Osteoblast (primary cell): ENCODE results near the gene NXPH4. TPM values are rescaled to one million over a fixed set of nuclear protein-coding genes. Genes with fewer than 3 reads are reported as not detected.

Experiments
- DNase-seq: peaks from one replicate; pipeline ENCODE4 v3.0.0; 2011; ENCODE audit warnings: low spot score, mixed read lengths; ENCODE audit not compliant: insufficient read length; ENCODE audit errors: missing footprints
- H2AFZ ChIP-seq: 2 replicates; pipeline ENCODE4 v1.6.0; 2011; ENCODE audit warnings: mild to moderate bottlenecking, low read length
- H3K27ac ChIP-seq: 2 replicates; pipeline ENCODE4 v1.5.1; 2011; ENCODE audit warnings: mild to moderate bottlenecking, low read depth, low read length, moderate library complexity
- H3K27me3 ChIP-seq: 2 replicates; pipeline ENCODE4 v1.6.0; 2012; ENCODE audit warnings: mild to moderate bottlenecking, control low read depth, inconsistent platforms, low read length, moderate library complexity; ENCODE audit not compliant: insufficient read depth
- H3K36me3 ChIP-seq: 2 replicates; pipeline ENCODE4 v1.5.1; 2011; ENCODE audit warnings: mild to moderate bottlenecking, low read length, control low read depth, moderate library complexity; ENCODE audit not compliant: insufficient read depth
- H3K4me1 ChIP-seq: 2 replicates; pipeline ENCODE4 v1.5.1; 2011; ENCODE audit warnings: mild to moderate bottlenecking, low read length, control low read depth, moderate library complexity; ENCODE audit not compliant: insufficient read depth
- H3K4me2 ChIP-seq: 2 replicates; pipeline ENCODE4 v1.6.0; 2011; ENCODE audit warnings: mild to moderate bottlenecking, low read length; ENCODE audit not compliant: insufficient read depth
- H3K4me3 ChIP-seq: fragments of 200-600 bp; sonication (generic); 3 replicates; pipeline ENCODE4 v1.5.1; 2012; ENCODE audit warnings: mild to moderate bottlenecking, low read length, inconsistent platforms; ENCODE audit not compliant: insufficient read depth
- H3K79me2 ChIP-seq: 2 replicates; pipeline ENCODE4 v1.6.0; 2012; ENCODE audit warnings: mild to moderate bottlenecking, low read length, control low read depth, inconsistent platforms; ENCODE audit not compliant: insufficient read depth
- H3K9me3 ChIP-seq: 2 replicates; pipeline ENCODE4 v1.5.1; 2011; ENCODE audit warnings: low read depth, low read length, control low read depth
- H4K20me1 ChIP-seq: 2 replicates; pipeline ENCODE4 v1.6.0; 2012; ENCODE audit warnings: mild to moderate bottlenecking, low read length, control low read depth; ENCODE audit not compliant: insufficient read depth
- total RNA-seq: library from RNA; depleted of rRNA; stranded (reverse); fragments of >200 nt; gene quantifications from 2 replicates; pipeline ENCODE4 v1.2.3, GENCODE V29; 2012
- TF ChIP-seq, protein P1 (sequence below): IDR thresholded peaks from 2 replicates; pipeline ENCODE4 v1.5.1; 2011; ENCODE audit warnings: mild to moderate bottlenecking, low read depth, low read length, moderate library complexity; ENCODE audit errors: extremely low read depth

The NXPH4 gene
- total RNA-seq, 1 donor = 1.1 TPM

DNA sequence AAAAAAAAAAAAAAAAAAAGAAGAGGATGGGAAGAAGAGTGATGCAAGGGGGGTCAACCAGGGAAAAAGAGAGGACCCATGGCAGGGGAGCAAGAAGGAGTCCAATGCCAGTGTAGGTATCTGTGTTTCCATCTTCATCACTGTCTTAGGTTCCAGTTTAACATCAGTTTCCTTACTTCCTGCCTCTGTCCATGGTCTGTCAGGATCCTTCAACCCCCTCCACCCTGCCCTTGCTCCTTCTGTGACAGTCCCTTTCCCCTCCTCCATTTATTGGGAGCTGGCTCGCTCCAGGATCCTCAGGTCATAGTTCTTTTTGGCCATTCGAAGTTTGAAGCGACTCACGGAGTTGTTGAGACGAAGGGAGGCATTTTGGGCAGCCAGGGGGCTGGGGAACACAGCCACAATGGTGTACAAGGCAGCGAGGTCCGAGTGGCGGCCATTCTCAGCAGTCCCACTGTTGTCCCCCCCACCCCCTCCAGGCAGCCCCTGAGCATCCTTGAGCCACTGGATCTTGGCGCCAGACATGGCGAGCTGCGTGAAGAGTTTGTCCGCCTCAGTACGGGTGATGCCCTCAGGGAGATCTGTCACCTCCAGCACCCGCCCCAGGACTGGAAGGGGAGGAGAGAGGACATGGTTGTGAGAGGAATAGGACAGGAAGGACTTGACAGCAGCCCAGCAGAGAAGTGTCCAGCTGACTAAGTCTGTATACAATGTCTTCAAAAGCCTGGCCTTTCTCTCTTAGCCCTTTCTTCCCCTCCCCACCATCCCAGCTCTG, 38.1 kb downstream of the NXPH4 start:
- Histone ChIP-seq H3K79me2 (no peaks in the 10 kb centered on the region), H3K36me3 (peaks cover 34% of the 10 kb centered on the region), H3K27ac (no peak overlapping the region), H3K27me3 (no peaks in the 10 kb centered on the region), H3K4me3 (no peak overlapping the region), H3K4me2 (no peak overlapping the region), H2AFZ (no peak overlapping the region), H3K9me3 (no peaks in the 10 kb centered on the region), H3K4me1 (peaks cover 2% of the 10 kb centered on the region), H4K20me1 (peaks cover 2% of the 10 kb centered on the region)
- TF ChIP-seq, protein P1, sequence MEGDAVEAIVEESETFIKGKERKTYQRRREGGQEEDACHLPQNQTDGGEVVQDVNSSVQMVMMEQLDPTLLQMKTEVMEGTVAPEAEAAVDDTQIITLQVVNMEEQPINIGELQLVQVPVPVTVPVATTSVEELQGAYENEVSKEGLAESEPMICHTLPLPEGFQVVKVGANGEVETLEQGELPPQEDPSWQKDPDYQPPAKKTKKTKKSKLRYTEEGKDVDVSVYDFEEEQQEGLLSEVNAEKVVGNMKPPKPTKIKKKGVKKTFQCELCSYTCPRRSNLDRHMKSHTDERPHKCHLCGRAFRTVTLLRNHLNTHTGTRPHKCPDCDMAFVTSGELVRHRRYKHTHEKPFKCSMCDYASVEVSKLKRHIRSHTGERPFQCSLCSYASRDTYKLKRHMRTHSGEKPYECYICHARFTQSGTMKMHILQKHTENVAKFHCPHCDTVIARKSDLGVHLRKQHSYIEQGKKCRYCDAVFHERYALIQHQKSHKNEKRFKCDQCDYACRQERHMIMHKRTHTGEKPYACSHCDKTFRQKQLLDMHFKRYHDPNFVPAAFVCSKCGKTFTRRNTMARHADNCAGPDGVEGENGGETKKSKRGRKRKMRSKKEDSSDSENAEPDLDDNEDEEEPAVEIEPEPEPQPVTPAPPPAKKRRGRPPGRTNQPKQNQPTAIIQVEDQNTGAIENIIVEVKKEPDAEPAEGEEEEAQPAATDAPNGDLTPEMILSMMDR = no peak
- peak; percentile 57 for DNase-seq

DNA sequence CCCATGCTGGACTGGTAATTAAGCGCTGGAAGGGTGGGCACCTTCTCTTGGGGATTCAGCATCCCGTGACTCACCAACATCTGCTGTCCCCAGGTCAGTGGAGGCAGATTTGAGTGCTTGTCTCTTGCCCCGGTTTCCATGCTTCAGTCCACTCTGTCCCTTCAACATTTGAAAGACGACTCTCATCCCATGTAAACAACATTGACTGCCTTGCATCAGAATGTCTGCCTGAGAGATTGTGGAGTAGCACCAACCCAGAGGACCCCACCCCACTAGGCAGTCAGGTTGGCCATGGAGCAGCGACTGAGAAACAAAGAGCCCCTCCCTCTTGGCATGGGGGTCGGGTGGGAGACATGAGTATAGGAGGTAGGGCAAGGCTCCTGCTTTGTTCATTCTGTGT, 39.3 kb downstream of the NXPH4 start:
- Histone ChIP-seq H3K27ac (no peak overlapping the region), H2AFZ (no peak overlapping the region), H3K36me3 (peaks cover 43% of the 10 kb centered on the region), H3K4me1 (peaks cover 4% of the 10 kb centered on the region), H3K4me2 (no peak overlapping the region), H3K79me2 (no peaks in the 10 kb centered on the region), H4K20me1 (peaks cover 3% of the 10 kb centered on the region), H3K4me3 (no peak overlapping the region), H3K27me3 (no peaks in the 10 kb centered on the region), H3K9me3 (no peaks in the 10 kb centered on the region)
- TF ChIP-seq, protein P1 = no peak
- no peak for DNase-seq

DNA sequence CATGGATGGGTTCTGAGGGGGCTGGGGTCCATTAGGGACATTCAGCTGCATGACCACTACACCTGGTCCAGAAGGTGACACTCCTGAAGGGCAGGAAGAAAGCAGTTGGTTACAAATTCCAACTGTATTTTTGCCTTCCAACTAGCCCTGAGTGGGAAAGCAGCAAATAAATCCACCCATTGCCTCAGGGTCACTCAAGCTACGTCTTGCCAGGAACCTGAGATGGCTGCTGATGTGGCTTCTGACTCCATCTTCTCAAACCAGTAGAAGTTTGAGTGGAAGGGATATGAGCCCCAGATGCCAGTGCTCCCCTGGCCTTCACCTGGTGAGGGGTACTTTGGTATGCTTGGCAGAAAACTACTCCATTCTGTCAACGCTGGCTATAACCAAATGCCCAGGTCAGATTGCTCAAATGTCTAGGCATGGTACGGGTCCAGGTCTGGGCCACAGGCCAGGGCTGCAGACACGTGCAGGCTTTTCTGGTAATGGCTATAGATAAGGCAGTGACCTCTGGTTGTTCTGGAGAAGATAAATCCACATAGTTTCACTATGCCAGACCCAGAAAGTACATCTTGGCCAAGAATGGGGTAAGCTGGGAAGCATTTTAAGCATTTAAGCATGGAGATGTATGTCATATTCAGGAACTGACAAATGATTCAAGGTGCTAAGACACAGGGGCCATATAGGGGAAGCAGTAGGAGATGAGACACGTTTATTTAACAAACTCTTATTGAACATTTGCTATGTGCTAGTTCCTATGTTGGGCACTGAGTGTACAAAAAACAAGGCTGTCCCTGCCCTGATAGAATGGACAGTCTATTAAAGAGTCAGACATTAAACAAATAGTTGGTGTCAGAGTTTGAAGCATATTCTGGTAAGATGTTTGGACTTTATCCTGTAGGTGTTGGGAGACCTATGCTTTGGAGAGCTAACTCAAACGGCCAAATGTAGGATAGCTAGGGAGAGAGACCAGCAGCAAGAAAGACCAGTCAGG, 42.7 kb downstream of the NXPH4 start:
- Histone ChIP-seq H3K4me3 (no peak overlapping the region), H4K20me1 (peaks cover 3% of the 10 kb centered on the region), H3K27me3 (no peaks in the 10 kb centered on the region), H2AFZ (no peak overlapping the region), H3K79me2 (no peaks in the 10 kb centered on the region), H3K9me3 (no peaks in the 10 kb centered on the region), H3K36me3 (peaks cover 55% of the 10 kb centered on the region), H3K27ac (no peak overlapping the region), H3K4me1 (peaks cover 8% of the 10 kb centered on the region), H3K4me2 (no peak overlapping the region)
- peak; percentile 71 for DNase-seq
- TF ChIP-seq, protein P1 = no peak

DNA sequence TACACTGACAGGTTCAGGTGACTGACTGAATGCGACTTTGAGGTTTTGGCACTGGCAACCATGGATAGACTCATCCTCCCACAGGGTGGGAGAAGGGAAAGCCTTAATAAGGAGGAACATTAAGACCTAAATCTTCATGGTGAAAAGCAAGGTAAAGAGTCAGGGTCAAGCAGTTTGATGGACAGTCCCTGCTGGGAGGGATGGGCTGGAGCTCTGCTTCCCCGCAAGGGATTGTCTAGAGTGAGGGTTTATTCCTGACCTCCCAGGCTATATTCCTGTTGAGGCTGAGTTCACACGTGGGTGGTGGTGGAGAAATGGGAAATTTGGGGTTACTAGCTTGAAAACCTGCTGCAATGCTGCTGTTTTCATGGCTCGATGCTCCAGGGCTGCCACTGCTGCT, 43.8 kb downstream of the NXPH4 start:
- Histone ChIP-seq H3K4me3 (no peak overlapping the region), H3K79me2 (no peaks in the 10 kb centered on the region), H3K27me3 (no peaks in the 10 kb centered on the region), H3K4me1 (peaks cover 8% of the 10 kb centered on the region), H3K4me2 (no peak overlapping the region), H3K36me3 (peaks cover 55% of the 10 kb centered on the region), H2AFZ (no peak overlapping the region), H3K9me3 (no peaks in the 10 kb centered on the region), H4K20me1 (peaks cover 3% of the 10 kb centered on the region), H3K27ac (no peak overlapping the region)
- TF ChIP-seq, protein P1 = no peak
- no peak for DNase-seq
